ENCODE measurements around the gene BEND4. TPM values are rescaled to one million over a fixed set of nuclear protein-coding genes. Genes with fewer than 3 reads are reported as not detected.

Gene BEND4
- total and polyA plus RNA-seq, 12 donors = under 0.01 to 0.19 (median 0.04) TPM; not detected in 7

GRCh38 chr4:42104521-42104920 is 47.9 kb downstream of the BEND4 start:
- DNase-seq (no peak), ATAC-seq (no peak)
- Histone ChIP-seq H3K27me3 (peaks cover 0 to 17% (median 0%) of the 10 kb centered on the region in 7 donors), H3K36me3 (no peaks in the 10 kb centered on the region), H3K4me3 (no peak overlapping the region), H3K4me1 (no peaks in the 10 kb centered on the region), H3K9me3 (peaks cover 0 to 7% (median 0%) of the 10 kb centered on the region in 11 donors), H3K27ac (no peak overlapping the region)
- intact Hi-C loops (cut with DNase I) = no loop called here
- TF ChIP-seq CTCF (IDR thresholded peaks at IDR 0.05) = no peak
- WGBS, 2 donors = 62 to 73% methylated on average over 2 of the region's 2 CpGs

- Histone ChIP-seq H3K27me3 (peaks cover 0 to 8% (median 0%) of the 10 kb centered on the region in 7 donors), H3K9me3 (no peaks in the 10 kb centered on the region), H3K4me1 (no peaks in the 10 kb centered on the region), H3K27ac (no peak overlapping the region), H3K36me3 (no peaks in the 10 kb centered on the region), H3K4me3 (no peak overlapping the region)
- intact Hi-C loops (cut with DNase I) = no loop called here
- no peak for TF ChIP-seq CTCF (IDR thresholded peaks at IDR 0.05)
- ATAC-seq = no peak
- DNase-seq = no peak
- WGBS, 2 donors = 86 to 89% methylated on average over 8 of the region's 8 CpGs
These were observed 50.9 kb downstream of the BEND4 start for GRCh38 chr4:42101446-42101975.

GRCh38 chr4:42088386-42088785 is 64.1 kb downstream of the BEND4 start:
- intact Hi-C loops (cut with DNase I) = no loop called here
- Histone ChIP-seq H3K4me3 (no peak overlapping the region), H3K27ac (no peak overlapping the region), H3K9me3 (no peaks in the 10 kb centered on the region), H3K36me3 (peaks cover 0 to 58% (median 6%) of the 10 kb centered on the region in 9 donors), H3K4me1 (no peaks in the 10 kb centered on the region), H3K27me3 (no peaks in the 10 kb centered on the region)
- WGBS, 2 donors = 89 to 95% methylated on average over 6 of the region's 6 CpGs
- TF ChIP-seq CTCF (IDR thresholded peaks at IDR 0.05) = no peak
- ATAC-seq (no peak), DNase-seq (no peak)

- peaks cover 0 to 78% (median 6%) of the 10 kb centered on the region in 9 donors for H3K36me3 ChIP-seq
- H3K4me3 ChIP-seq = no peak overlapping the region
- H3K4me1 ChIP-seq = no peaks in the 10 kb centered on the region
- H3K27ac ChIP-seq = no peak overlapping the region
- DNase-seq (no peak), ATAC-seq (no peak)
- intact Hi-C loops (cut with DNase I) = no loop called here
- no peaks in the 10 kb centered on the region for H3K27me3 ChIP-seq
- TF ChIP-seq CTCF (IDR thresholded peaks at IDR 0.05) = no peak
- 96 to 97% methylated on average over 1 of the region's 1 CpG for WGBS, 2 donors
- H3K9me3 ChIP-seq = no peaks in the 10 kb centered on the region
These were observed 68.6 kb downstream of the BEND4 start for GRCh38 chr4:42083816-42084215.

Measured in heart right ventricle (tissue), 16 donors.